GM13977 (cell line): ENCODE measurements around the gene LMO2.
A peak's percentile ranks its signal among the peaks of the same experiment; 100 is the strongest.

Source experiments
- DNase-seq: peaks from one replicate; pipeline ENCODE4 v3.0.0; 2012; ENCODE audit warnings: low spot score
- CTCF ChIP-seq: IDR thresholded peaks from 2 replicates; pipeline ENCODE4 v1.5.1; 2012; ENCODE audit warnings: mild to moderate bottlenecking, control low read depth; ENCODE audit not compliant: insufficient read depth; ENCODE audit errors: extremely low read depth, missing control alignments
- in situ Hi-C: fragments of 300-500 bp; cut with MboI; formaldehyde crosslinking; loops from one replicate; pipeline ENCODE4 v1.12.0; 2022; ENCODE audit warnings: low sequenced_read_pairs, low pct_unique_long_range_greater_than_20kb, mixed read lengths, inconsistent platforms; ENCODE audit not compliant: unreplicated experiment

The LMO2 gene

GRCh38 chr11:33915526-33915925 lies 23.6 kb upstream of the LMO2 start:
- in situ Hi-C loops = no loop called here
- TF ChIP-seq CTCF = no peak
- no peak for DNase-seq

- in situ Hi-C loops = no loop called here
- DNase-seq = no peak
- no peak for TF ChIP-seq CTCF
Measured at GRCh38 chr11:33913991-33914390, 22.1 kb upstream of the LMO2 start.

- DNase-seq = peak; percentile 65
- in situ Hi-C loops = no loop called here
- TF ChIP-seq CTCF = no peak
Measured at GRCh38 chr11:33912405-33913361, 20.8 kb upstream of the LMO2 start.

- in situ Hi-C loops = no loop called here
- no peak for DNase-seq
- TF ChIP-seq CTCF = no peak
Measured at GRCh38 chr11:33910958-33911339, 19.1 kb upstream of the LMO2 start.

GRCh38 chr11:33910296-33910957 lies 18.6 kb upstream of the LMO2 start:
- no peak for DNase-seq
- no peak for TF ChIP-seq CTCF
- in situ Hi-C loops = no loop called here

- in situ Hi-C loops = no loop called here
- DNase-seq = no peak
- no peak for TF ChIP-seq CTCF
Measured at GRCh38 chr11:33909552-33909951, 17.7 kb upstream of the LMO2 start.
